Thyroid gland (tissue), 4 donors: ENCODE results near the gene SLC16A14.

ENCODE experiments used
- CTCF ChIP-seq, 6 experiments: fragments of 200-600 bp in 3 of 6; fragments of 450-650 bp in 3 of 6; sonication (generic) in 3 of 6; IDR thresholded peaks; one replicate each; pipeline ENCODE4 v1.5.1; 2016 to 2019; ENCODE audit warnings: antibody characterized with exemption in 6 of 6, mild to moderate bottlenecking in 2 of 6, inconsistent platforms in 1 of 6, moderate library complexity in 1 of 6
- POLR2A ChIP-seq, 2 donors: fragments of 450-650 bp; IDR thresholded peaks; one replicate each; pipeline ENCODE4 v1.6.1; 2017; ENCODE audit warnings: antibody characterized with exemption in 2 of 2, mild to moderate bottlenecking in 2 of 2, moderate library complexity in 1 of 2

GRCh38 chr2:230053753-230054478 lies 14.8 kb downstream of the SLC16A14 start:
- no peak for TF ChIP-seq CTCF (IDR thresholded peaks at IDR 0.05)
- no peak for TF ChIP-seq POLR2A (IDR thresholded peaks at IDR 0.05)
